HepG2 (cell line): Measurements from ENCODE around the gene PIP4K2B. TPM values are rescaled to one million over a fixed set of nuclear protein-coding genes. Genes with fewer than 3 reads are reported as not detected.

Experiments used
- AGO2 ChIP-seq: fragments of 200-400 bp; formaldehyde crosslinking; optimal IDR thresholded peaks from 2 replicates; pipeline ENCODE3; 2017; ENCODE audit warnings: mild to moderate bottlenecking, low read depth, low read length, moderate library complexity
- CHD4 ChIP-seq: fragments of 200-600 bp; sonication (generic); IDR thresholded peaks from 2 replicates; pipeline ENCODE4 v1.7.0; 2017; ENCODE audit warnings: mild to moderate bottlenecking, low read length, borderline replicate concordance
- CREB1 ChIP-seq, 2 experiments: fragments of 450-650 bp in 1 of 2; IDR thresholded peaks; 2 replicates each; pipeline ENCODE4 v1.6.1; 2016 to 2017; ENCODE audit warnings: control low read depth in 1 of 2, mild to moderate bottlenecking in 1 of 2, missing compliant biosample characterization in 1 of 2, missing genetic modification characterization in 1 of 2
- DNMT3B ChIP-seq: conservative IDR thresholded peaks from 2 replicates; pipeline ENCODE4 v1.6.1; 2016; ENCODE audit warnings: missing biosample characterization, control low read depth
- E2F1 ChIP-seq: sonication (generic); formaldehyde crosslinking; IDR thresholded peaks from 2 replicates; pipeline ENCODE4 v1.5.0; 2020; ENCODE audit warnings: missing genetic modification reagents
- FOSL2 ChIP-seq: sonication (generic); formaldehyde crosslinking; IDR thresholded peaks from 2 replicates; pipeline ENCODE4 v1.4.0; 2020; ENCODE audit warnings: missing genetic modification reagents
- FOXC1 ChIP-seq: sonication (generic); formaldehyde crosslinking; IDR thresholded peaks from 2 replicates; pipeline ENCODE4 v1.8.0; 2022; ENCODE audit warnings: mild to moderate bottlenecking, missing genetic modification reagents, borderline replicate concordance
- FOXK2 ChIP-seq: fragments of 450-650 bp; IDR thresholded peaks from 2 replicates; pipeline ENCODE4 v1.6.1; 2016
- HMG20B ChIP-seq: conservative IDR thresholded peaks from 2 replicates; pipeline ENCODE4 v1.6.1; 2016; ENCODE audit warnings: missing genetic modification reagents, missing compliant biosample characterization
- HMGA1 ChIP-seq: sonication (generic); formaldehyde crosslinking; conservative IDR thresholded peaks from 2 replicates; pipeline ENCODE4 v1.4.0; 2020; ENCODE audit warnings: missing genetic modification reagents
- HMGXB4 ChIP-seq, 2 experiments: sonication (generic) in 1 of 2; formaldehyde crosslinking in 1 of 2; IDR thresholded peaks; 2 replicates each; pipeline versions ENCODE4 v1.4.0 to v1.6.1; 2018 to 2020; ENCODE audit warnings: missing genetic modification reagents in 2 of 2, borderline replicate concordance in 1 of 2, low read depth in 1 of 2, mild to moderate bottlenecking in 1 of 2, missing biosample characterization in 1 of 2
- KDM1A ChIP-seq: IDR thresholded peaks from 2 replicates; pipeline ENCODE4 v1.6.1; 2016; ENCODE audit warnings: missing compliant biosample characterization
- PCBP2 ChIP-seq: fragments of 200-400 bp; formaldehyde crosslinking; optimal IDR thresholded peaks from 2 replicates; pipeline ENCODE3; 2018; ENCODE audit warnings: low read length, low read depth; ENCODE audit not compliant: poor library complexity, severe bottlenecking
- RBAK ChIP-seq: sonication (generic); formaldehyde crosslinking; IDR thresholded peaks from 2 replicates; pipeline ENCODE4 v1.5.1; 2020; ENCODE audit warnings: mild to moderate bottlenecking, missing genetic modification reagents
- RCOR2 ChIP-seq: IDR thresholded peaks from 2 replicates; pipeline ENCODE4 v1.6.1; 2016; ENCODE audit warnings: missing biosample characterization, missing genetic modification reagents
- SAP130 ChIP-seq: IDR thresholded peaks from 2 replicates; pipeline ENCODE4 v1.6.1; 2016; ENCODE audit warnings: low read depth
- SIN3A ChIP-seq: IDR thresholded peaks from 2 replicates; pipeline ENCODE4 v1.6.1; 2011; ENCODE audit warnings: low read depth, mild to moderate bottlenecking, control low read depth, low read length, borderline replicate concordance
- SP5 ChIP-seq: IDR thresholded peaks from 2 replicates; pipeline ENCODE4 v1.6.1; 2016; ENCODE audit warnings: low read depth, borderline replicate concordance
- TAF15 ChIP-seq: fragments of 200-400 bp; formaldehyde crosslinking; IDR thresholded peaks from one replicate; pipeline ENCODE4 v1.6.1; 2018; ENCODE audit warnings: mild to moderate bottlenecking, low read depth, low read length; ENCODE audit not compliant: poor library complexity, severe bottlenecking
- TOPORS ChIP-seq: sonication (generic); formaldehyde crosslinking; IDR thresholded peaks from 2 replicates; pipeline ENCODE4 v1.8.0; 2023; ENCODE audit warnings: mild to moderate bottlenecking, missing genetic modification reagents
- TP53 ChIP-seq: sonication (generic); formaldehyde crosslinking; conservative IDR thresholded peaks from 2 replicates; pipeline ENCODE4 v1.4.0; 2020; ENCODE audit warnings: missing genetic modification reagents
- YY1 ChIP-seq: IDR thresholded peaks from 2 replicates; pipeline ENCODE4 v1.6.1; 2011; ENCODE audit warnings: low read length, low read depth, moderate library complexity, mild to moderate bottlenecking; ENCODE audit not compliant: insufficient read depth, insufficient replicate concordance
- ZNF326 ChIP-seq: sonication (generic); formaldehyde crosslinking; IDR thresholded peaks from 2 replicates; pipeline ENCODE4 v1.4.0; 2020; ENCODE audit warnings: missing genetic modification reagents, borderline replicate concordance
- ZNF362 ChIP-seq: sonication (generic); formaldehyde crosslinking; IDR thresholded peaks from 2 replicates; pipeline ENCODE4 v1.4.0; 2020; ENCODE audit warnings: missing genetic modification reagents, mild to moderate bottlenecking, borderline replicate concordance
- ZNF549 ChIP-seq: sonication (generic); formaldehyde crosslinking; IDR thresholded peaks from 2 replicates; pipeline ENCODE4 v1.5.0; 2020; ENCODE audit warnings: missing genetic modification reagents
- ZNF557 ChIP-seq: sonication (generic); formaldehyde crosslinking; IDR thresholded peaks from 2 replicates; pipeline ENCODE4 v1.4.0; 2020; ENCODE audit warnings: missing genetic modification reagents
- ZNF619 ChIP-seq: sonication (generic); formaldehyde crosslinking; IDR thresholded peaks from 2 replicates; pipeline ENCODE4 v1.4.0; 2020; ENCODE audit warnings: mild to moderate bottlenecking, missing genetic modification reagents
- polyA plus RNA-seq, 8 experiments: library from polyadenylated mRNA; depleted of rRNA in 3 of 8; stranded (reverse) in 7 of 8; unstranded in 1 of 8; fragments of >200 nt; fragmentation: Illumina TruSeq in 4 of 8; extraction: Trizol in 4 of 8; gene quantifications; 2 replicates each; pipeline versions ENCODE4 v1.2.1 to v1.2.3, GENCODE V29; 2011 to 2016; ENCODE audit warnings: low read depth in 4 of 8, missing spikeins in 1 of 8, mixed read lengths in 1 of 8; ENCODE audit not compliant: insufficient read depth in 1 of 8
- total RNA-seq, 5 experiments: library from RNA; depleted of rRNA; stranded (reverse); fragments of >200 nt; fragmentation: Illumina TruSeq; extraction: Trizol; gene quantifications; 2 replicates each; pipeline ENCODE4 v1.2.3, GENCODE V29; 2016; ENCODE audit warnings: low read depth in 1 of 5

The PIP4K2B gene
- total and polyA plus RNA-seq, 2 of the 13 experiments (the other 11 are each of a cell fraction or from before 2014, with no cell fraction given) = 20.4 to 54.0 TPM

- TF ChIP-seq HMGXB4 (CRISPR knock-in tag; IDR thresholded peaks at IDR 0.05; ENCODE audit: borderline replicate concordance in 1 of 2, low read depth in 1 of 2) = peak; percentile 75 to 93
- TF ChIP-seq HMG20B (CRISPR knock-in tag) = no peak
- TF ChIP-seq ZNF549 (CRISPR knock-in tag) = no peak
- peak; percentile 69; the same call in 1 of the 2 replicates for TF ChIP-seq FOXC1 (CRISPR knock-in tag)
- TF ChIP-seq KDM1A = no peak
- TF ChIP-seq RCOR2 (CRISPR knock-in tag) = no peak
- TF ChIP-seq FOXK2 = peak; percentile 98
- 0 out of 2 replicates have a peak, but pooled peaks have one; percentile 84 for TF ChIP-seq ZNF557 (CRISPR knock-in tag)
- TF ChIP-seq HMGA1 (CRISPR knock-in tag) = no peak
- peak; percentile 92; the same call in 1 of the 2 replicates for TF ChIP-seq SIN3A
- TF ChIP-seq DNMT3B (CRISPR knock-in tag) = peak; percentile 86
- peak; percentile 65 for TF ChIP-seq FOSL2 (CRISPR knock-in tag)
- peak; percentile 95 for TF ChIP-seq SP5 (CRISPR knock-in tag)
- peak; percentile 72 for TF ChIP-seq CREB1 (IDR thresholded peaks at IDR 0.05)
- peak; percentile 82 for TF ChIP-seq CREB1 (CRISPR knock-in tag; IDR thresholded peaks at IDR 0.05)
- TF ChIP-seq ZNF326 (CRISPR knock-in tag) = no peak
- TF ChIP-seq TOPORS = no peak
- peak; percentile 98 for TF ChIP-seq TAF15
- TF ChIP-seq RBAK = no peak
- no peak for TF ChIP-seq PCBP2
- TF ChIP-seq SAP130 (CRISPR knock-in tag) = peak; percentile 94
- peak; percentile 79; the same call in 1 of the 2 replicates for TF ChIP-seq ZNF619 (CRISPR knock-in tag)
- TF ChIP-seq CHD4 = no peak
- 0 out of 2 replicates have a peak, but pooled peaks have one; percentile 32 for TF ChIP-seq ZNF362 (CRISPR knock-in tag)
- TF ChIP-seq E2F1 (CRISPR knock-in tag) = peak; percentile 78; the same call in 1 of the 2 replicates
- TF ChIP-seq TP53 (CRISPR knock-in tag) = no peak
- peak; percentile 98 for TF ChIP-seq AGO2
- TF ChIP-seq YY1 = peak; percentile 99
Observed at GRCh38 chr17:38799501-38800236, at the start of gene PIP4K2B (continued).
